Mesodermal cell (in vitro differentiated cells): Measurements from ENCODE around the gene ZNF322. TPM values are rescaled to one million over a fixed set of nuclear protein-coding genes. Genes with fewer than 3 reads are reported as not detected.
"Not testable (repeated sequence)": the region's sequence is repeated elsewhere in the genome, so short reads cannot be mapped to it uniquely, and the experiment has no call there.

Source experiments
- H3K27ac ChIP-seq: 2 replicates; pipeline ENCODE4 v1.7.0; 2013; ENCODE audit warnings: mild to moderate bottlenecking, low read depth, low read length, moderate library complexity; ENCODE audit not compliant: severe bottlenecking
- H3K36me3 ChIP-seq: 2 replicates; pipeline ENCODE4 v1.7.1; 2013; ENCODE audit warnings: mild to moderate bottlenecking, low read length, moderate library complexity; ENCODE audit not compliant: control insufficient read depth, insufficient read depth
- H3K4me1 ChIP-seq: one replicate; pipeline ENCODE4 v1.7.1; 2013; ENCODE audit warnings: mild to moderate bottlenecking, low read length; ENCODE audit not compliant: insufficient read depth, control insufficient read depth, poor library complexity, severe bottlenecking
- H3K4me3 ChIP-seq: 2 replicates; pipeline ENCODE4 v1.7.0; 2013; ENCODE audit warnings: low read length, control low read depth, mild to moderate bottlenecking; ENCODE audit not compliant: insufficient read depth, poor library complexity, severe bottlenecking; ENCODE audit errors: extremely low read depth
- H3K9me3 ChIP-seq: 2 replicates; pipeline ENCODE4 v1.7.1; 2013; ENCODE audit warnings: mild to moderate bottlenecking, low read length, moderate library complexity; ENCODE audit not compliant: control insufficient read depth
- WGBS, 2 experiments: methylation state at CpG; one replicate each; pipeline ENCODE4 v1.1.5; 2013; ENCODE audit warnings: missing lambda C conversion rate in 2 of 2; ENCODE audit not compliant: insufficient coverage in 2 of 2; 5-methylcytosine and 5-hydroxymethylcytosine counted together
- polyA plus RNA-seq, 2 experiments: library from polyadenylated mRNA; stranded (reverse); fragments of 50-300 nt; gene quantifications; one replicate each; pipeline ENCODE4 v1.2.3, GENCODE V29; 2013

The ZNF322 gene
- 26.8 TPM for polyA plus RNA-seq (2013, experiment 1 of 2)
- polyA plus RNA-seq (2013, experiment 2 of 2) = 27.2 TPM

GRCh38 chr6:26659042-26659999, at the start of gene ZNF322:
TSS of gene ZNF322 (minus strand) at chr6:26659746. CDS start at chr6:26638553, 21,193 bp downstream.
- WGBS, 2 experiments = 0 to 2% methylated on average over 21 to 24 of the region's 56 CpGs
- H3K27ac ChIP-seq = peak within 1 kb of the TSS; percentile 47
- no peaks in the 10 kb centered on the region for H3K4me1 ChIP-seq

GRCh38 chr6:26705780-26706179, 46.2 kb upstream of the ZNF322 start:
- not testable (repeated sequence) for H3K27ac ChIP-seq, H3K4me1 ChIP-seq, H3K4me3 ChIP-seq, H3K9me3 ChIP-seq, H3K36me3 ChIP-seq
- WGBS, 2 experiments = no CpG with 5 or more reads among the region's 4 CpGs

More at GRCh38 chr6:26659042-26659999, at the start of gene ZNF322:
- Histone ChIP-seq H3K9me3 (no peaks in the 10 kb centered on the region), H3K36me3 (peaks cover 39% of the 10 kb centered on the region), H3K4me3 (peak within 1 kb of the TSS; percentile 62)

- not testable (repeated sequence) for H3K4me1 ChIP-seq, H3K27ac ChIP-seq, H3K4me3 ChIP-seq, H3K36me3 ChIP-seq, H3K9me3 ChIP-seq
- WGBS, 2 experiments = no CpG with 5 or more reads among the region's 5 CpGs
Measured at GRCh38 chr6:26705352-26705751, 45.8 kb upstream of the ZNF322 start.

GRCh38 chr6:26701023-26701747, 41.6 kb upstream of the ZNF322 start:
- not testable (repeated sequence) for H3K4me3 ChIP-seq, H3K9me3 ChIP-seq, H3K36me3 ChIP-seq, H3K4me1 ChIP-seq, H3K27ac ChIP-seq
- no CpG with 5 or more reads among the region's 17 CpGs for WGBS, 2 experiments

- not testable (repeated sequence) for H3K4me3 ChIP-seq, H3K9me3 ChIP-seq
- WGBS, 2 experiments = no CpG with 5 or more reads among the region's 16 CpGs
Measured at GRCh38 chr6:26697496-26697895, 38.0 kb upstream of the ZNF322 start.

GRCh38 chr6:26689324-26689947, 29.9 kb upstream of the ZNF322 start:
- not testable (repeated sequence) for H3K4me1 ChIP-seq, H3K36me3 ChIP-seq, H3K27ac ChIP-seq, H3K4me3 ChIP-seq, H3K9me3 ChIP-seq
- WGBS, 2 experiments = no CpG with 5 or more reads among the region's 43 CpGs

More at GRCh38 chr6:26697496-26697895, 38.0 kb upstream of the ZNF322 start:
- not testable (repeated sequence) for H3K4me1 ChIP-seq, H3K36me3 ChIP-seq, H3K27ac ChIP-seq

- H3K27ac ChIP-seq, H3K4me3 ChIP-seq, H3K4me1 ChIP-seq, H3K9me3 ChIP-seq, H3K36me3 ChIP-seq: not testable (repeated sequence)
- WGBS, 2 experiments = no CpG with 5 or more reads among the region's 5 CpGs
Measured at GRCh38 chr6:26682435-26683042, 23.0 kb upstream of the ZNF322 start.

- not testable (repeated sequence) for H3K4me1 ChIP-seq, H3K9me3 ChIP-seq, H3K36me3 ChIP-seq, H3K4me3 ChIP-seq, H3K27ac ChIP-seq
- no CpG with 5 or more reads among the region's 5 CpGs for WGBS, 2 experiments
Measured at GRCh38 chr6:26673287-26673686, 13.7 kb upstream of the ZNF322 start.

- not testable (repeated sequence) for H3K36me3 ChIP-seq, H3K4me1 ChIP-seq, H3K9me3 ChIP-seq, H3K4me3 ChIP-seq, H3K27ac ChIP-seq
- 73 to 90% methylated on average over 3 to 5 of the region's 7 CpGs for WGBS, 2 experiments
Measured at GRCh38 chr6:26670558-26670957, 11.0 kb upstream of the ZNF322 start.

GRCh38 chr6:26670003-26670402, 10.5 kb upstream of the ZNF322 start:
- H3K9me3 ChIP-seq, H3K4me3 ChIP-seq: not testable (repeated sequence)
- 70 to 79% methylated on average over 3 to 4 of the region's 6 CpGs for WGBS, 2 experiments

More at GRCh38 chr6:26670003-26670402, 10.5 kb upstream of the ZNF322 start:
- not testable (repeated sequence) for H3K36me3 ChIP-seq, H3K4me1 ChIP-seq, H3K27ac ChIP-seq
